ENCODE measurements around the gene EMC9.

The EMC9 gene

DNA sequence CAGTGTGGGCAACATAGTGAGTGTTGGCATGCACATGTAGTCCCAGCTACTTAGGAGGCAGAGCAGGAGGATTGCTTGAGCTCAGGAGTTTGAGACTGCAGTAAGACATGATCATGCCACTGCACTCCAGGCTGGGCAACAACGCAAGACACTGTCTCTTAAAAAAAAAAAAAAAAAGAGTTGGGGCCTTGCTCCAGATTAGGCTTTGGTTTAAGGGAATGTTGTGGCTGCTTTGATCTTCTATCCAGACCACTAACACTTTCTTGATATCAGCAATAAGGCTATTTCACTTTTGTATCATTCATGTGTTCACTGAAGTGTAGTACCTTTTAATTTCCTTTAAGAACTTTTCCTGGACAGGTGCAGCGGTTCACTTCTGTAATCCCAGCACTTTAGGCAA is 13.7 kb downstream of the EMC9 start:
- Histone ChIP-seq H3K9me3 (ENCODE audit: insufficient read depth, low read depth, low read length) (no peaks in the 10 kb centered on the region), H3K36me3 (ENCODE audit: insufficient read depth, low read length) (peaks cover 12% of the 10 kb centered on the region), H3K27ac (ENCODE audit: low read depth, low read length) (no peak overlapping the region), H3K27me3 (ENCODE audit: insufficient read depth, low read length) (no peaks in the 10 kb centered on the region), H3K4me1 (ENCODE audit: insufficient read depth, low read length) (no peaks in the 10 kb centered on the region), H3K9ac (ENCODE audit: low read depth, low read length) (no peak overlapping the region), H3K4me3 (ENCODE audit: low read length) (no peak overlapping the region)
- WGBS, result 99% methylated on average over 2 of the region's 2 CpGs

DNA sequence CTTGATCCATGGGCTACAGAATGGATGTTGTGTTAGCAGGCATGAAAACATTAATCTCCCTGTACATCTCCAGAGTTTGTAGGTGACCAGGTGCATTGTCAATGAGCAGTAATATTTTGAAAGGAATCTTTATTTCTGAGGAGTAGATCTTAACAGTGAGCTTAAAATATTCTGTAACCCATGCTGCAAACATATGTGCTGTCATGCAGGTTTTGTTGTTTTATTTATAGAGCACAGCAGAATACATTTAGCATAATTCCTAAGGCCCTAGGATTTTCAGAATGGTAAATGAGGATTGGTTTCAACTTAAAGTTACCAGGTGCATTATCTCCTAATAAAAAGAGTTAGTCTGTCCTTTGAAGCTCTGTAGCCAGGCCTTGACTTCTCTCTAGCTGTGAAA is 14.5 kb downstream of the EMC9 start:
- Histone ChIP-seq H3K27ac (ENCODE audit: low read depth, low read length) (no peak overlapping the region), H3K9ac (ENCODE audit: low read depth, low read length) (no peak overlapping the region), H3K9me3 (ENCODE audit: insufficient read depth, low read depth, low read length) (no peaks in the 10 kb centered on the region), H3K36me3 (ENCODE audit: insufficient read depth, low read length) (peaks cover 16% of the 10 kb centered on the region), H3K4me1 (ENCODE audit: insufficient read depth, low read length) (no peaks in the 10 kb centered on the region), H3K27me3 (ENCODE audit: insufficient read depth, low read length) (no peaks in the 10 kb centered on the region), H3K4me3 (ENCODE audit: low read length) (no peak overlapping the region)

DNA sequence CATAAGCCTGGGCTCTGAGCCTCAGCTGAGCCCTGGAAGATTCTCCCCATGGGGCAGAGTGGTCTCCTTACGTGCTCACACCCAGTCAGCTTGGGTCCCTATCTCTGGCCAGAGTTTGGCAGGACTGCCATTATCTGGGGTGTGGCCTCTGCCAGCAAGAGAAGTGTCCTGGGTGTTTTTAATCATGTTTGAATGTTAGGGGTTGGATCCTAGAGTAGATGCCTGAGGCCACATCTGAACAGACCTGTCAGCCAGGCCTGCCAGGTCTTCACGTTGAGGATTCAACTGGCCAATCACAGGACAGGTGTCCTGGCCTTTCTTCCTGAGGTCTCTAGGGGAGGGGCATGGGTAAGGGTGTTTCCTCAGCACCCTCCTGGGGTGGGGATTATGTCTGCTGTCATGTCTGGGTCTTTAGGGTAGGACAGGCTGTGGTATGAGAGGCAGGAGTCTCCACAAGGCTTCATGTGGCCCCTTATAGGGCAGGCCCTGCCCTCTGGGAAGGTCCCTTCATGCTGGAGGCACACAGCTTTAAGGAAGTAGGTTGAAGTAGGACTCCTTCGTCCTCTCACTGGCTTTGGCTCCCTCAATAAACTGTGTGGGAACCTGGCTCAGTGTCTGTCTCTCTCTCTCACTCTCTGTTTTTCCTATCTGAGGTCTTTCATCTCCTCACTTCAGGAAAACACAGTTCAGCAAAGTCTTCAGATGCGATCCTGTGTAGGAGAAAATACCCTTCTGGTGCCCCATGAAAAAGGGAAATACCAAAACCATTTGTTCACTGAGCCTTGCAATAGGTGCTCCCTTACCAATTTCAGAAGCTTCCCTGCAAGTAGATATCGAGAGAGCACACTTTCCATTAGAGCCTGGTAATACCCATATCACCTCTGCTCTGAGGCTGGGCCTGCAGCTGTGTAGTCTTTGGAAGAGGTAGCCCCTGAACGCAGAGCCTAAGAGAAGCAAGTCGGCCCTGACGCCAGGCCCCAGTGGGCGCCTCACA is 17.7 kb downstream of the EMC9 start:
- Histone ChIP-seq H3K9ac (ENCODE audit: low read depth, low read length) (no peak overlapping the region), H3K36me3 (ENCODE audit: insufficient read depth, low read length) (peaks cover 42% of the 10 kb centered on the region), H3K27ac (ENCODE audit: low read depth, low read length) (no peak overlapping the region), H3K9me3 (ENCODE audit: insufficient read depth, low read depth, low read length) (no peaks in the 10 kb centered on the region), H3K27me3 (ENCODE audit: insufficient read depth, low read length) (no peaks in the 10 kb centered on the region), H3K4me1 (ENCODE audit: insufficient read depth, low read length) (no peaks in the 10 kb centered on the region), H3K4me3 (ENCODE audit: low read length) (no peak overlapping the region)
- WGBS, result 88% methylated on average over 9 of the region's 9 CpGs

DNA sequence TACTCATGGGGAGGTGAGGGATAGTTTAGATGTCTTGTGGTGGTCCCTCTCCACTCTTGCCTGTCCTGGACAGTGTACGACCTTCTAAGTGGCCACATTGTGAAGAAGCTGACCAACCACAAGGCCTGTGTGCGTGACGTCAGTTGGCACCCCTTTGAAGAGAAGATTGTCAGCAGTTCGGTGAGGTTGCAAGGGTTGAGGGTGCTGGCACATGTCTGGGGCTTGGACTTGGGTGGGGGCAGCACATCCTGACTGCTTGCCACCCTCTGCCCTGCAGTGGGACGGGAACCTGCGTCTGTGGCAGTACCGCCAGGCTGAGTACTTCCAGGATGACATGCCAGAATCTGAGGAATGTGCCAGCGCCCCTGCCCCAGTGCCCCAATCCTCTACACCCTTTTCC is 18.5 kb downstream of the EMC9 start:
- Histone ChIP-seq H3K36me3 (ENCODE audit: insufficient read depth, low read length) (peaks cover 51% of the 10 kb centered on the region), H3K9ac (ENCODE audit: low read depth, low read length) (no peak overlapping the region), H3K27me3 (ENCODE audit: insufficient read depth, low read length) (no peaks in the 10 kb centered on the region), H3K4me3 (ENCODE audit: low read length) (no peak overlapping the region), H3K27ac (ENCODE audit: low read depth, low read length) (no peak overlapping the region), H3K4me1 (ENCODE audit: insufficient read depth, low read length) (no peaks in the 10 kb centered on the region), H3K9me3 (ENCODE audit: insufficient read depth, low read depth, low read length) (no peaks in the 10 kb centered on the region)
- 91% methylated on average over 8 of the region's 8 CpGs for WGBS

DNA sequence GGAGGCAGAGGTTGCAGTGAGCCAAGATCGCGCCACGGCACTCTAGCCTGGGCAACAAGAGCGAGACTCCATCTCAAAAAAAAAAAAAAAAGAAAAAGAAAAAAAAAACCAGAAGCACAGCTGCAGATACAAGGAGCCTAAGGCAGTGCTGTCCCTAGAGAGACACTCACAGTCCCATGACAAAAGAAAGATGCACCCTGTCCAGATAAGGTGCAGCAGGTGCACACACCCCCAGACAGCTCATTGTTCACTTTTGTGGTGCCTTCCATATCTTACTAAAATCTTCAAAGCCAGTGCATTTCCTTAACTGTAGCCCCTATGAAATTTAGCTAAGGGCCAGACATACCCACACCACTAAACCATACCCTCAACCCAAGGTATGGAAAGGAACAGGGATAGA is 19.0 kb downstream of the EMC9 start:
- Histone ChIP-seq H3K4me3 (ENCODE audit: low read length) (no peak overlapping the region), H3K36me3 (ENCODE audit: insufficient read depth, low read length) (peaks cover 55% of the 10 kb centered on the region)
- 98% methylated on average over 4 of the region's 4 CpGs for WGBS

DNA sequence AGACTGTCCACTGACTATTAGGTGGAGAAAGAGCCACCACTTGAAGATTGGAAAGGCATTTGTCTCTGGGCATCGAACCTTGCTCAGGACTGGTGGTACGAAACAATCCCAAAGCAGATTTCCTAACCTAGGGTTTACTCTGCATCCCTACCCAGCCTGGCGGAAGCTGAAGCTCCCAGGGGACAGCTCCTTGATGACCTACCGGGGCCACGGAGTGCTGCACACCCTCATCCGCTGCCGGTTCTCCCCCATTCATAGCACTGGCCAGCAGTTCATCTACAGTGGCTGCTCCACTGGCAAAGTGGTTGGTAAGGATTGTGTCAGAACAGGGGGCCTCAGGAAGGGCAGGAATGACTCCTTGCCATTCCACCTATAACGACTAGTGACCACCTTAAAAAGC is 20.2 kb downstream of the EMC9 start:
- no peaks in the 10 kb centered on the region for H3K4me1 ChIP-seq (ENCODE audit: insufficient read depth, low read length)
- no peaks in the 10 kb centered on the region for H3K27me3 ChIP-seq (ENCODE audit: insufficient read depth, low read length)
- no peak overlapping the region for H3K27ac ChIP-seq (ENCODE audit: low read depth, low read length)
- H3K9me3 ChIP-seq (ENCODE audit: insufficient read depth, low read depth, low read length), result no peaks in the 10 kb centered on the region
- H3K36me3 ChIP-seq (ENCODE audit: insufficient read depth, low read length), result peaks cover 64% of the 10 kb centered on the region
- 96% methylated on average over 8 of the region's 8 CpGs for WGBS
- no peak overlapping the region for H3K9ac ChIP-seq (ENCODE audit: low read depth, low read length)
- H3K4me3 ChIP-seq (ENCODE audit: low read length), result no peak overlapping the region

More for the DNA sequence above, 19.0 kb downstream of the EMC9 start:
- Histone ChIP-seq H3K27ac (ENCODE audit: low read depth, low read length) (no peak overlapping the region), H3K27me3 (ENCODE audit: insufficient read depth, low read length) (no peaks in the 10 kb centered on the region), H3K4me1 (ENCODE audit: insufficient read depth, low read length) (no peaks in the 10 kb centered on the region), H3K9me3 (ENCODE audit: insufficient read depth, low read depth, low read length) (no peaks in the 10 kb centered on the region), H3K9ac (ENCODE audit: low read depth, low read length) (no peak overlapping the region)

DNA sequence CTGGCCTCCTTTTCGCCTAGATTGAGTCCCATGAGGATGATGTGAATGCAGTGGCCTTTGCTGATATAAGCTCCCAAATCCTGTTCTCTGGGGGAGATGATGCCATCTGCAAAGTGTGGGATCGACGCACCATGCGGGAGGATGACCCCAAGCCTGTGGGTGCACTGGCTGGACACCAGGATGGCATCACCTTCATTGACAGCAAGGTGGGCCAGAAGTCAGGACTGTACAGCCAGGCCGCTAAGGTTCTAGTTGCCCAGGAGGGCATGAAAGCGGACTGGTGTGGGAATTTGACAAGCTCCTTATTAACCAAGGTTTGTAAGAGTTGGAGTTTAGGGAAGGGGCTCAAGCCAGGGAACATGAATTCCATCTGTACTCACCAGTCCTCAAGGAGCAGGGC is 21.7 kb downstream of the EMC9 start:
- Histone ChIP-seq H3K27me3 (ENCODE audit: insufficient read depth, low read length) (no peaks in the 10 kb centered on the region), H3K9ac (ENCODE audit: low read depth, low read length) (no peak overlapping the region), H3K4me1 (ENCODE audit: insufficient read depth, low read length) (peaks cover 5% of the 10 kb centered on the region; the same call in 1 of the 2 replicates), H3K9me3 (ENCODE audit: insufficient read depth, low read depth, low read length) (no peaks in the 10 kb centered on the region), H3K4me3 (ENCODE audit: low read length) (no peak overlapping the region), H3K27ac (ENCODE audit: low read depth, low read length) (no peak overlapping the region), H3K36me3 (ENCODE audit: insufficient read depth, low read length) (peaks cover 64% of the 10 kb centered on the region)
- WGBS, result 94% methylated on average over 6 of the region's 6 CpGs

DNA sequence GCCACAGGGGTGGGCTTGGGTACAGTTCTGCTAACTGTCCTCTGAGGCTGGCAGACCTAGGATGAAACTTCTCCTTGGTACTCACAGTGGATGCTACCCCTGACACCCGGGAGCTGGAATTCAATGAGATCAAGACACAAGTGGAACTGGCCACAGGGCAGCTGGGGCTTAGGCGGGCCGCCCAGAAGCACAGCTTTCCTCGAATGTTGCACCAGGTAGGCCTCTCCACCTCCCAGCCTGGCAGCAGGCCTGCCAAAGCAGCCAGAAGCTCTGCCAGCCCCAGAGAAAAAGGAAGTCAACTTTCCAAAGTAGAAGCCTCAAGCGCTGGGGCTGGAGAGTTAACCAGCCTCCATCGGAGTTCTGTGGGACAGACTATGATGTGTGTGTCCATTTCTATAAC is 24.2 kb downstream of the EMC9 start:
- no peaks in the 10 kb centered on the region for H3K27me3 ChIP-seq (ENCODE audit: insufficient read depth, low read length)
- no peak overlapping the region for H3K9ac ChIP-seq (ENCODE audit: low read depth, low read length)
- no peak overlapping the region for H3K27ac ChIP-seq (ENCODE audit: low read depth, low read length)
- no peak overlapping the region for H3K4me3 ChIP-seq (ENCODE audit: low read length)
- 91% methylated on average over 6 of the region's 6 CpGs for WGBS
- no peaks in the 10 kb centered on the region for H3K9me3 ChIP-seq (ENCODE audit: insufficient read depth, low read depth, low read length)
- H3K36me3 ChIP-seq (ENCODE audit: insufficient read depth, low read length), result peaks cover 49% of the 10 kb centered on the region
- peaks cover 5% of the 10 kb centered on the region; the same call in 1 of the 2 replicates for H3K4me1 ChIP-seq (ENCODE audit: insufficient read depth, low read length)

DNA sequence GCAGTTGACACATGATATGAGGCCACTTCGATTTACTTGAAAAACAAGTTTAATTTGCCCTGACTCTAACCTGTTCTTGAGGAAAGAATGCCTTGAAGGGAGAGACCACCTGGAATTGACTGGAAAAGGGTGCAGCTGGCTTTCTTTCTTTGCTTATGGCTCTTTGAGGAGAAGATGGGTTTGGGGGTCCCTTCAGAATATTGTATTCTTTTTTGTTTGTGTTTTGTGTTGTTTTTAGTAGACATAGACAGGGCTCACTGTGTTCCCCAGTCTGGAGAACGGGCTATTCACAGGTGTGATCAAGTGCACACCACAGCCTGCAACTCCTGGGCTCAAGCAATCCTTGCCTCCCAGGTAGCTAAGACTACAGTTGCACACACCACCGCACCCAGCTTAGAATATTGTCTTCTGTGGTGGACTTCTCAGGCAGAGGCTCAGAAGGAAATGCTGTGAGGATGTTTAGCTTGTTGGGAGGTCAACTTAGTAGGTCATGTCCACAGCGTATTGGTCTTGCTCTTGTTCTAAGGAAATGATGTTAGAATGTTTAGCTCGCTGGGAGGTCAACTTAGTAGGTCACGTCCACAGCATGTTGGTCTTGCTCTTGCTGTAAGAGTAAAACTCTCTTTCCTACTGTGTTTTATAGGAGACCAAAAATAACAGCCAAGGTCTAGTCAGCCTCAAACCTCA is 25.1 kb downstream of the EMC9 start:
- peak overlapping the region; percentile 89 for H3K4me3 ChIP-seq (ENCODE audit: low read length)
- H3K4me1 ChIP-seq (ENCODE audit: insufficient read depth, low read length), result peaks cover 5% of the 10 kb centered on the region; the same call in 1 of the 2 replicates
- WGBS, result 93% methylated on average over 6 of the region's 6 CpGs
- H3K9me3 ChIP-seq (ENCODE audit: insufficient read depth, low read depth, low read length), result no peaks in the 10 kb centered on the region
- peaks cover 44% of the 10 kb centered on the region for H3K36me3 ChIP-seq (ENCODE audit: insufficient read depth, low read length)
- H3K27me3 ChIP-seq (ENCODE audit: insufficient read depth, low read length), result no peaks in the 10 kb centered on the region
- H3K27ac ChIP-seq (ENCODE audit: low read depth, low read length), result no peak overlapping the region
- 0 out of 2 replicates have a peak overlapping the region, but pooled peaks have one; percentile 67 for H3K9ac ChIP-seq (ENCODE audit: low read depth, low read length)

DNA sequence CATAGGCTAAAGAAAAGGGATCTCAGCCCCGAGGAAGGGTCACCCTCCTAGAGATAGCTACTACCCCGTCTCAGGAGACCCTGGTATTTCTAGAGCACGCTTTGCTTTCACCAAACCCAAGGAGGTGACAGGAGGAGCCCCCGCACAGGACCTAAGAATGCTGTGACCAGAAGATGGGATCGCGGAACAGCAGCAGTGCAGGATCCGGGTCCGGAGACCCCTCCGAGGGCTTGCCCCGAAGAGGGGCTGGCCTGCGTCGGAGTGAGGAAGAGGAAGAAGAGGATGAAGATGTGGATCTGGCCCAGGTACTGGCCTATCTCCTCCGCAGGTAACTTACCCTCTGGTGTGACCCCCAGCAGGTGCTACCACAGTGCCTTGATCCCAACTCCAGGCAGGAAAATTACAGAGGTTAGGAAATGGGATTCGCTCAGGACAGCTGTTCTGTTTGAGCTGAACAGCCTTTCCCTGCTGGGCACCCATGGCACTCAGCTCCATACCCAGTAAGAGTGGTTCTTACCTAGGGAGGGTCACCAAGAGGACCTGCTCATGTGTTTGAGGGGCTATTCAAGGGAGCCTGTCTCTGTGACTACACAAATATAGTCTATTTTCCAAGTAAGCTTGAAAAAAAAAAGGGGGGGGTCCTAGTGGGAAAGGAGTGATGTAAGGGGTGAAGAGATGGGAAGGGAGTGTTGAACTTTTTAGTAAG is 25.8 kb downstream of the EMC9 start:
- Histone ChIP-seq H3K4me1 (ENCODE audit: insufficient read depth, low read length) (peaks cover 5% of the 10 kb centered on the region; the same call in 1 of the 2 replicates), H3K36me3 (ENCODE audit: insufficient read depth, low read length) (peaks cover 37% of the 10 kb centered on the region), H3K27ac (ENCODE audit: low read depth, low read length) (peak overlapping the region; percentile 53; the same call in 1 of the 2 replicates), H3K9ac (ENCODE audit: low read depth, low read length) (peak overlapping the region; percentile 67), H3K27me3 (ENCODE audit: insufficient read depth, low read length) (no peaks in the 10 kb centered on the region), H3K9me3 (ENCODE audit: insufficient read depth, low read depth, low read length) (no peaks in the 10 kb centered on the region), H3K4me3 (ENCODE audit: low read length) (peak overlapping the region; percentile 89)
- WGBS, result 8% methylated on average over 14 of the region's 14 CpGs

Measured in HUES64 (cell line).